Measurements from ENCODE around the gene SELPLG.

SELPLG gene

GRCh38 chr12:108584456-108585065, 49.1 kb downstream of the SELPLG start:
- no peak for TF ChIP-seq CTCF (IDR thresholded peaks at IDR 0.05)

GRCh38 chr12:108583991-108584390, 49.7 kb downstream of the SELPLG start:
- TF ChIP-seq CTCF (IDR thresholded peaks at IDR 0.05), result no peak

- TF ChIP-seq CTCF (IDR thresholded peaks at IDR 0.05), result no peak
These were observed 50.5 kb downstream of the SELPLG start for GRCh38 chr12:108582978-108583770.

GRCh38 chr12:108582509-108582908, 51.2 kb downstream of the SELPLG start:
- no peak for TF ChIP-seq CTCF (IDR thresholded peaks at IDR 0.05)

- TF ChIP-seq CTCF (IDR thresholded peaks at IDR 0.05), result no peak
These were observed 52.1 kb downstream of the SELPLG start for GRCh38 chr12:108581311-108582227.

GRCh38 chr12:108580531-108580930, 53.2 kb downstream of the SELPLG start:
- TF ChIP-seq CTCF (IDR thresholded peaks at IDR 0.05), result no peak

GRCh38 chr12:108578813-108579212, 54.9 kb downstream of the SELPLG start:
- no peak for TF ChIP-seq CTCF (IDR thresholded peaks at IDR 0.05)
